ENCODE data around the gene CD72.
"Not testable (repeated sequence)": the region's sequence is repeated elsewhere in the genome, so short reads cannot be mapped to it uniquely, and the experiment has no call there.

CD72 gene

DNA sequence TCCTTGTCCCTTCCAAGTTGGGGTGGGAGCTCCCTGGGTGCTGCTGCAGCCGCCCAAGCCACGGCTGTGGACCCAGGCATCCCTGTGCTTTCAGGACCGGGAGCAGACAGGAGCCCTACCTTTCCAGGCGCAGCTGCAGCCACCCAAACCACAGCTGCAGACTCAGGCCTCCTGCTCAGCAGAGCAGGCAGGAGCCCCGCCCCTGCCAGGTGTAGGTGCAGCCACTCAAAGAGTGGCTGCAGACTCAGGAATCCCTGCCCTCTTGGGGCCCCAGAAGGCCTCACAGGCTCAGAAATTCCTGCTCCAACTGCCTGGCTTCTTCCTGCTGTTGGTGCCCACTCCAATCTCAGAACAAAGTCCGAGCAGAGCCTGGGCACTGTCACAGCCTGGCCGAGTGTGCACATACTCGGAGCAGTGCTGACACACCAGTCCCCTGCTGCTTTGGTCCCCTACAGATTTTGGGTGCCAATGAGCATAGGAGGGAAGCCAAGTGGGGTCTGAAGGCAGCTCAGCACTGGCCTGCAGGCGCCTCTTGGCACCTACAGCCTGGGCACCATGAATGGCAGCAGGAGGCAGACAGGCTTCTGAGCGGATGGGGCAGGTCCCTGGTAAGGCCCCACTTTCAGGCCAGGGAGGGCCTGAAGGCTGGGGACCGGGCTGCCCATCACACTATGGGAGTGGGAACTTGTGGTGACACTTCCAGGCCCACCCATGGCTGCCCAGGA lies 19.2 kb downstream of the CD72 start (continued):
- TF ChIP-seq, protein P1, sequence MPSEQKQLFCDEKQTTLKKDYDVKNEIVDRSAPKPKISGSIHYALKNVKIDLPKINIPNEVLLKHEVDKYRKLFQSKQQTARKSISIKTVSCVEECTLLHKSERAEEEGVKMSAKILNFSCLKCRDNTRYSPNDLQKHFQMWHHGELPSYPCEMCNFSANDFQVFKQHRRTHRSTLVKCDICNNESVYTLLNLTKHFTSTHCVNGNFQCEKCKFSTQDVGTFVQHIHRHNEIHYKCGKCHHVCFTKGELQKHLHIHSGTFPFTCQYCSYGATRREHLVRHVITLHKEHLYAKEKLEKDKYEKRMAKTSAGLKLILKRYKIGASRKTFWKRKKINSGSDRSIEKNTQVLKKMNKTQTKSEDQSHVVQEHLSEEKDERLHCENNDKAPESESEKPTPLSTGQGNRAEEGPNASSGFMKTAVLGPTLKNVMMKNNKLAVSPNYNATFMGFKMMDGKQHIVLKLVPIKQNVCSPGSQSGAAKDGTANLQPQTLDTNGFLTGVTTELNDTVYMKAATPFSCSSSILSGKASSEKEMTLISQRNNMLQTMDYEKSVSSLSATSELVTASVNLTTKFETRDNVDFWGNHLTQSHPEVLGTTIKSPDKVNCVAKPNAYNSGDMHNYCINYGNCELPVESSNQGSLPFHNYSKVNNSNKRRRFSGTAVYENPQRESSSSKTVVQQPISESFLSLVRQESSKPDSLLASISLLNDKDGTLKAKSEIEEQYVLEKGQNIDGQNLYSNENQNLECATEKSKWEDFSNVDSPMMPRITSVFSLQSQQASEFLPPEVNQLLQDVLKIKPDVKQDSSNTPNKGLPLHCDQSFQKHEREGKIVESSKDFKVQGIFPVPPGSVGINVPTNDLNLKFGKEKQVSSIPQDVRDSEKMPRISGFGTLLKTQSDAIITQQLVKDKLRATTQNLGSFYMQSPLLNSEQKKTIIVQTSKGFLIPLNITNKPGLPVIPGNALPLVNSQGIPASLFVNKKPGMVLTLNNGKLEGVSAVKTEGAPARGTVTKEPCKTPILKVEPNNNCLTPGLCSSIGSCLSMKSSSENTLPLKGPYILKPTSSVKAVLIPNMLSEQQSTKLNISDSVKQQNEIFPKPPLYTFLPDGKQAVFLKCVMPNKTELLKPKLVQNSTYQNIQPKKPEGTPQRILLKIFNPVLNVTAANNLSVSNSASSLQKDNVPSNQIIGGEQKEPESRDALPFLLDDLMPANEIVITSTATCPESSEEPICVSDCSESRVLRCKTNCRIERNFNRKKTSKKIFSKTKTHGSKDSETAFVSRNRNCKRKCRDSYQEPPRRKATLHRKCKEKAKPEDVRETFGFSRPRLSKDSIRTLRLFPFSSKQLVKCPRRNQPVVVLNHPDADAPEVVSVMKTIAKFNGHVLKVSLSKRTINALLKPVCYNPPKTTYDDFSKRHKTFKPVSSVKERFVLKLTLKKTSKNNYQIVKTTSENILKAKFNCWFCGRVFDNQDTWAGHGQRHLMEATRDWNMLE (tag by site-specific recombination; conservative IDR thresholded peaks at IDR 0.05; ENCODE audit: low read depth), result no peak
- TF ChIP-seq ZNF23 (tag by site-specific recombination; IDR thresholded peaks at IDR 0.05; ENCODE audit: borderline replicate concordance) (no peak), KLF9 (tag by site-specific recombination; IDR thresholded peaks at IDR 0.05; ENCODE audit: low read depth) (no peak), KLF7 (tag by site-specific recombination; IDR thresholded peaks at IDR 0.05; ENCODE audit: borderline replicate concordance) (no peak), ZNF324 (tag by site-specific recombination; IDR thresholded peaks at IDR 0.05) (no peak), ZBTB8A (tag by site-specific recombination; IDR thresholded peaks at IDR 0.05) (no peak), ATF2 (tag by site-specific recombination; IDR thresholded peaks at IDR 0.05; ENCODE audit: low read depth) (no peak), KLF10 (tag by site-specific recombination; IDR thresholded peaks at IDR 0.05) (no peak), ZNF311 (tag by site-specific recombination; IDR thresholded peaks at IDR 0.05; ENCODE audit: borderline replicate concordance) (no peak), ZNF274 (IDR thresholded peaks at IDR 0.05; ENCODE audit: low read length) (no peak), ZNF274 (tag by site-specific recombination; IDR thresholded peaks at IDR 0.05; ENCODE audit: borderline replicate concordance) (no peak), ZNF202 (tag by site-specific recombination; IDR thresholded peaks at IDR 0.05; ENCODE audit: borderline replicate concordance) (no peak), ZNF24 (tag by site-specific recombination; IDR thresholded peaks at IDR 0.05) (no peak)

DNA sequence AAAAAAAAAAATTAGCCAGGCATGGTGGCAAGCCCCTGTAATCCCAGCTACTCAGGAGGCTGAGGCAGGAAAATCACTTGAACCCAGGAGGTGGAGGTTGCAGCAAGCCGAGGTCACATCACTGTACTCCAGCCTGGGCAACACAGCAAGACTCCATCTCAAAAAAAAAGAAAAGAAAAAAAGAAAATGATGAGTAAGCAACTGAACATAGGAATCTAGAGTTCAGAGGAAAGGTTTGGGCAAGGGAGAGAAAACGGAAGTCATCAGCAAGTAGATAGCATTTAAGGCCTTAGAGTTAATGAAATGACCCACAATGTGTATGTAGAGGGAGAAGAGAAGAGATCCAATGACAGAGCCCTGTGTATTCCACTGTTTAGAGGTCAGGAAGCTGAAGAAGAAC lies 21.3 kb downstream of the CD72 start:
- H3K27ac ChIP-seq (ENCODE audit: extremely low read depth, low read depth, low read length); H3K36me3 ChIP-seq (ENCODE audit: control insufficient read depth in 2 of 2, insufficient read depth in 1 of 2, low read length in 2 of 2); H3K9me3 ChIP-seq (ENCODE audit: control insufficient read depth, insufficient read depth, low read depth, low read length); CTCF ChIA-PET; H3K4me3 ChIP-seq (ENCODE audit: low read depth, low read length); H3K4me1 ChIP-seq (ENCODE audit: control insufficient read depth, insufficient read depth, low read length); POLR2A ChIA-PET: not testable (repeated sequence)

DNA sequence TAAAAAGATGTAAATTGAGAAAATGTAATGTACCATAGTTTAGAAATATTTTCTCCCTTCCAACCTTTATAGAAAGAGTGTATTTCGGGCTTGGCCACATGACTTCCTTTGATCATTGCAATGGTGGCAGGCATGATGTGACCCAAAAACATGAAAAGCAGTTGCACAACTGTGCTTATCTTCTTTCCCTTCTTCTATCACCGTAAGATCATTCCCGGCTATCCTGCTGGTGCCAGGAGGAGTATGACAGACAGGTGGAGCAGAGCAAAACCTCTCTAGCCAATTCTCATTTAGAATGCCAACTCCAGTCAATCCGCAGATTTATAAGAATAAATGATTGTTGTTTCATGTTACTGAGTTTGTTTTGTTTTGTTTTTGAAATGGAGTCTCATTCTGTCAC lies 23.7 kb downstream of the CD72 start:
- POLR2A ChIA-PET, result no interaction called here
- Histone ChIP-seq H3K27ac (ENCODE audit: extremely low read depth, low read depth, low read length) (no peak overlapping the region), H3K36me3 (ENCODE audit: control insufficient read depth in 2 of 2, insufficient read depth in 1 of 2, low read length in 2 of 2) (no peaks in the 10 kb centered on the region), H3K4me1 (ENCODE audit: control insufficient read depth, insufficient read depth, low read length) (no peaks in the 10 kb centered on the region), H3K4me3 (ENCODE audit: low read depth, low read length) (no peak overlapping the region), H3K9me3 (ENCODE audit: control insufficient read depth, insufficient read depth, low read depth, low read length) (no peaks in the 10 kb centered on the region)
- CTCF ChIA-PET, result no interaction called here
- TF ChIP-seq ZNF580 (tag by site-specific recombination; IDR thresholded peaks at IDR 0.05) (no peak), ZNF670 (tag by site-specific recombination; IDR thresholded peaks at IDR 0.05; ENCODE audit: low read depth) (no peak), ZNF391 (tag by site-specific recombination; IDR thresholded peaks at IDR 0.05; ENCODE audit: borderline replicate concordance, low read depth) (no peak), ZNF626 (tag by site-specific recombination; IDR thresholded peaks at IDR 0.05) (no peak), MYNN (tag by site-specific recombination; IDR thresholded peaks at IDR 0.05; ENCODE audit: borderline replicate concordance) (no peak), SP3 (tag by site-specific recombination; IDR thresholded peaks at IDR 0.05) (no peak), ZFP69B (tag by site-specific recombination; IDR thresholded peaks at IDR 0.05) (no peak), ZNF623 (tag by site-specific recombination; IDR thresholded peaks at IDR 0.05) (no peak), ZNF133 (tag by site-specific recombination; IDR thresholded peaks at IDR 0.05) (no peak), ZNF280C (tag by site-specific recombination; IDR thresholded peaks at IDR 0.05) (no peak), RBAK (tag by site-specific recombination; IDR thresholded peaks at IDR 0.05) (no peak), ZNF248 (tag by site-specific recombination; IDR thresholded peaks at IDR 0.05) (no peak)

Measured in HEK293 (cell line).